CD4-positive, alpha-beta T cell treated with Interleukin-6 for 4 hours (primary cell): Measurements from ENCODE around the gene EMC10.
A peak's percentile ranks its signal among the peaks of the same experiment; 100 is the strongest.
"Not testable (repeated sequence)": the region's sequence is repeated elsewhere in the genome, so short reads cannot be mapped to it uniquely, and the experiment has no call there.

ENCODE experiments used
- DNase-seq: peaks from one replicate; pipeline ENCODE4 v3.0.0-alpha.2; 2020; ENCODE audit warnings: mixed read lengths

EMC10 gene

GRCh38 chr19:50453243-50453642 is 23.1 kb upstream of the EMC10 start:
- DNase-seq: no peak

- no peak for DNase-seq
Measured at GRCh38 chr19:50455992-50456391, 20.3 kb upstream of the EMC10 start.

GRCh38 chr19:50457300-50457699 is 19.0 kb upstream of the EMC10 start:
- DNase-seq: no peak

- no peak for DNase-seq
Measured at GRCh38 chr19:50458396-50459066, 17.8 kb upstream of the EMC10 start.

GRCh38 chr19:50459067-50459456 is 17.2 kb upstream of the EMC10 start:
- DNase-seq: no peak

GRCh38 chr19:50459638-50460037 is 16.7 kb upstream of the EMC10 start:
- DNase-seq: no peak

GRCh38 chr19:50460161-50460765 is 16.0 kb upstream of the EMC10 start:
- no peak for DNase-seq

GRCh38 chr19:50461066-50461875 is 15.0 kb upstream of the EMC10 start:
- DNase-seq: peak; percentile 65

- DNase-seq: no peak
Measured at GRCh38 chr19:50462970-50463369, 13.3 kb upstream of the EMC10 start.

GRCh38 chr19:50464348-50464747 is 12.0 kb upstream of the EMC10 start:
- DNase-seq: no peak

- DNase-seq: no peak
Measured at GRCh38 chr19:50465000-50465399, 11.3 kb upstream of the EMC10 start.

- DNase-seq: no peak
Measured at GRCh38 chr19:50465986-50466705, 10.2 kb upstream of the EMC10 start.

GRCh38 chr19:50466706-50467039 is 9.6 kb upstream of the EMC10 start:
- no peak for DNase-seq

GRCh38 chr19:50467566-50467965 is 8.7 kb upstream of the EMC10 start:
- DNase-seq: no peak

GRCh38 chr19:50468818-50469217 is 7.5 kb upstream of the EMC10 start:
- DNase-seq: no peak

GRCh38 chr19:50473336-50473735 is 3.0 kb upstream of the EMC10 start:
- not testable (repeated sequence) for DNase-seq

- no peak for DNase-seq
Measured at GRCh38 chr19:50475101-50475568, 1.2 kb upstream of the EMC10 start.

- peak; percentile 5 for DNase-seq
Measured at GRCh38 chr19:50475736-50476223, 527 bp upstream of the EMC10 start.

- no peak for DNase-seq
Measured at GRCh38 chr19:50476907-50477238, 566 bp downstream of the EMC10 start.

- DNase-seq: no peak
Measured at GRCh38 chr19:50477751-50478515, 1.6 kb downstream of the EMC10 start.

GRCh38 chr19:50478901-50479715 is 2.8 kb downstream of the EMC10 start:
- DNase-seq: peak; percentile 20
